Choroid plexus epithelial cell (primary cell): ENCODE data around the gene PDX1.

ENCODE experiments used
- DNase-seq: peaks from one replicate; pipeline ENCODE4 v3.0.0-alpha.2; 2010; ENCODE audit warnings: low read depth
- H3K4me3 ChIP-seq: 2 replicates; pipeline ENCODE4 v1.5.1; 2011; ENCODE audit warnings: low read depth, mild to moderate bottlenecking, control low read depth, low read length, moderate library complexity
- CTCF ChIP-seq: conservative IDR thresholded peaks from 2 replicates; pipeline ENCODE4 v1.5.1; 2011; ENCODE audit warnings: low read depth, mild to moderate bottlenecking, control low read depth, inconsistent platforms, low read length, moderate library complexity

PDX1 gene

GRCh38 chr13:27972478-27972820, 52.6 kb downstream of the PDX1 start:
- no peak overlapping the region for H3K4me3 ChIP-seq
- no peak for DNase-seq
- TF ChIP-seq CTCF = no peak

- no peak for TF ChIP-seq CTCF
- H3K4me3 ChIP-seq = no peak overlapping the region
- no peak for DNase-seq
Observed at GRCh38 chr13:27973291-27973690, 53.5 kb downstream of the PDX1 start.

- no peak overlapping the region for H3K4me3 ChIP-seq
- no peak for DNase-seq
- no peak for TF ChIP-seq CTCF
Observed at GRCh38 chr13:27973961-27974662, 54.3 kb downstream of the PDX1 start.
